Hematopoietic multipotent progenitor cell treated with erythropoietin and hydrocortisone succinate and interleukin-3 and kit ligand, for 6 days (in vitro differentiated cells): ENCODE results near the gene NREP.

ENCODE experiments used
- DNase-seq: peaks from one replicate; pipeline ENCODE4 v3.0.0-alpha.2; 2015

NREP gene, protein sequence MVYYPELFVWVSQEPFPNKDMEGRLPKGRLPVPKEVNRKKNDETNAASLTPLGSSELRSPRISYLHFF

DNA sequence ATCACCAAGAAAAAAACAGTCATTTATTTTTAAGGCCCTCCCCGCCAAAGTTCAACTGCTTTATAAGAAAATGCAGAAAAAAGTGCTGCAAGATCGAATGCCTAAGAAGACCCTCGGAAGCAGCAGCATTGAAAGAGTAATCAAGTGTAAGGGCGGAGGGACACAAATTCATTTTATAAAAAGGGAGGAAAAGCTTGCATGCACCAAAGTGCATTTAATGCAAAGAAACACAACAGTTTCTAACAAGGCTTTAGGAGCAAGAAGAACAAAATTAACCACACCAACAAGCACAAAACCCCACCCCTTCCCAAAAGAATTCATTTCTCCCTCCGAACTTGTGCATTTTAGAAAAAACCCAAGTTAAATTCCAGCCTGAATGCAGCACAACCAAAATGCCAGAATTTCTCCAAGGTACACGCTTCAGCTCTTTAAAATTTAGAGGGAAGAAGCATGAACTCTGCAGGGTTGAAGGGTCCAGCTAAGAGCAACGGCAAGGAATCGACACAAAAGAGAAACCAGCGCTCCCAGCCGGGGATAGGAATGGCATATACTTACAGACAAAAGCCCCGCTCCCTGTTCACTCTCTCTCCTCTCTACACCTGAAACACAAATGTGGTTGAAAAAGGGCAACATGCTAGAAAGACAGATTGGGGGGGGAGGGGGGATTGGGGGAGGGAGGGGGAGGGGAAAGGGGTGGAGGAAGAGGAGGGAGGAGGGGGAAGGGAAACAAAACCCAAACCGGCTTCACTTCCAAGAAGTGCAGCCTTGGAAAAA lies at the start of gene NREP:
TSS of gene NREP (minus strand) at position 614 of the 774 bp plus-strand sequence. CDS start 1,422 bp downstream, outside the sequence.
- peak; percentile 36 for DNase-seq

DNA sequence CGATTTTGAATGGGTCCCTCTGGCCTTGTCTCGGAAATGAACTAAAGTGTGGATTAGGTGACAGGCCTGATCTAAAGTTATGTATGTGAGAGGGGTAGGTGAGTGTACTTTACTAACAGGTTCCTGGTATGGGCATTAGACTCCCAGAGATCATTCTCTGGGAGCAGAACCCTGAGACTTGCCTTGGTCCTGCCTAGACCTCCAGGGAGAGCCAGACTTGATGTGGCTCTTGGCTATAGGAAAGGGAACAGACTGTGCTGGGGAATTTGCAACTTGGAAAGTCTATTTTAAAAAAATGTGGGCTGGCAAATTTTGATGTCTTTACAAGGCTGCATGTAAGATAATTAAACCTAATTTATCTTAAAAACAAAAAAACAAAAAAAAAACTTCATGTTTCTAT lies 49.8 kb upstream of the NREP start:
- no peak for DNase-seq

DNA sequence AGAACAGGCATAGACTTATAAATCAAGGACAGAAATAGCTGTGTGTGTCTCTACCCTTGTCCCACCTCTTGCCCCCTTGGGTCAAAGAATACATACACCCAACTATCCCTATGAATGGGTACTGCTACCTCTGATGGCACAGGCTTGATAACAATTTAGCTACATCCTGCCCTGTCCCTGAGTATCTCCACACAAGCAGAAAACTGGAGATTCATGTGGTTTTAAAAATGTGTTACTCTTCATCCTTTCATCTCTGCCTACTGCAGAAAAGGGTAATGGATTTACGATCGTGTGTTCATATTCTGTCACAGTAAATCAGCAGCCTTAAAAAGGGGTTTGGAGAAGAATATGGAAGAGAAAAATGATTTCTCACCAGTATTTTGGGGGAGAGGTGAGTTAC lies 49.2 kb upstream of the NREP start:
- no peak for DNase-seq

DNA sequence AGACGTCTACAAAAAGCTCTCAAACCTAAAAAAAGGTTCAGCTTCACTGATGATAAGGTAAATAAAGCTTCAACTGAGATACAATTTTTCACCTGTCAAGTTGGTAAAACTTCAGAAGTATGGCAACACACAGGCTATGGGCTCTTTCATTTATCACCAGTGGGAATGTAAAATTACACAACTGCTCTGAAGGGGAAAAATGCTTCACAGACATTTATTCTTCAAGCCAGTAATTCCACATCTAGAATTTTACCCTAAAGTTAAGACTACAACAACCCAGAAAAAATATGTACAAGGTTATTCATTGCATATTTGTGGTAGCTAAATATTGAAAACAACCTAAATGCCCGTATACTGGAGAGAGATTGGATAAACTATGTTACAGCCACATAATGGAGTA lies 48.1 kb upstream of the NREP start:
- DNase-seq = no peak

DNA sequence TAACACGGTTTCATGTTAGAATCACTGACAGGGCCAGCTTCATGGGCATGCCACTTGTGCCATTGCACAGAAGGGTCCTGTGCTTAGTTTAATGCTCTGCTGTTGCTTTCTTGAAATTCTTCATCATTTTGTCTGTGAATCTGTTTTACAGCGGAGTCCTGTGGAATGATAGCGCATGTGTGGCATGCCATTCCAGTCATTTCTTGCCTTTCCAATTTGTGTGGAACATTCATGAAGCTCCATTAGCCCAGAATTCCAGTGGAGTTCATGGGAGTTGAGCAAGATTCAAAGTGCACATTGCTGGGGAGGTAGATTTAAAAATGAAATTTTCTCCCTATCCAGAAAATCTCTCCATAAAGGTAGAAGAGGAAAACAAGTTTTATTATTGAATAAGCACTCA lies 43.4 kb upstream of the NREP start:
- DNase-seq = no peak

DNA sequence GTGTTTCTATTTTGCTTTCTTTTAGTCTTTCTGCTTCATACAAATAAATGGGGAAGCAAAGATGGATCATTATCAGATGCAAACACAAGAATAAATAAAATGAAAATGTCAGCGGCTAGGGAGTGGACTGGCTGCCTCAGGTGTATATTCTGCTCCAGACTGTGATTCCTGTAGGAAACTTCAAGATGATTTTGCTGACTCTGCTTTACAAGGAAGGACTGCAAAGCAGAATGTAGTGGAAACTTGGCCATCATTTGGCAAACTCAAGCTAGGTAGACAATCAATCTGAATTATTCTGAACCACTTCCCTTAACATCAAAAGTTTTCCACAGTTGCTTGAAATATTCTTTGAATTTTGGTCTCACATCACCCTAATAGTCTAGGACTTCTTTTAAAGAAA lies 38.1 kb upstream of the NREP start:
- DNase-seq = no peak

DNA sequence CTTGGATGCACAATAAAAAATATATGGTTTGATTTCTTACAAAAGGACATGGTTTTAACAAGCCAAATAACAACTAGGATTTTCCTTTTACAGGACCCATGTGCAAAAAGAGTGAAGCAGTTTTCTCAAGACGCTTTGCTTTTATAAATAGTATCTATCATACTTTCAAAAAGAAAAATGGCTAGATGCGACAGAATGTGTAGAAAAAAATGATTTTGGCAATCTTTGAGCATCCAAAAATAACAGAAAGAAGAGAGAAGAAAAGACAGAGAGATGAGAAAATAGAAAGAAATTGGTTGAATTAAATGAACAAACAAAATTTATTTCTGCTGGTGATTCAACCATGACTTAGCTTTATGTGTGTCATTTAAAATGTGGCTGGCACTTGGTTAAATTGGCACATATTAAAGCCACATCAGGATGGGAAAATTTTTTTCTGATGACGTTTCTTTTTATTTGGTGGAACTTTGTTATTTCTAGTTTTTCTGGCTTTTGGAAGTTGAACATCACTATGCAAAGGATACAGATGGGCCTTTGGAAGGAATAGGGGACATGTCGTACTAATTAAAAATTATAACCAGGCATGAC lies 35.6 kb upstream of the NREP start:
- no peak for DNase-seq

DNA sequence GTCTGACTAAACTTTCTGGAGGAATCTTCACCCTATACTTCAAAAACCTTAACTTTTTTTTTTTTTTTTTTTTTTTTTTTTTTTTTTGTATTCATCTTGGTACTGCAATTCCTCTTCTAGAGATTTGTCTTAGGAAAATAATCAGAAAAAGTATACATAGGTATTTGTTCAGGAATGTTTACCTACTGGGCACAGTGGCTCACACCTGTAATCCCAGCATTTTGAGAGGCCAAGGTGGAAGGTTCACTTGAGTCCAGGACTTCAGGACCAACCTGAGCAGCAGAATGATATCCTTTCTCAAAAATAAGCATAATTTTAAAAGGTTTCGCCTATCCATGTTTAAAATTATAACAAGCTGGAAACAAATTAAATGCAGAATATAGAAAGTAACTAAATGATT lies 33.3 kb upstream of the NREP start:
- no peak for DNase-seq

DNA sequence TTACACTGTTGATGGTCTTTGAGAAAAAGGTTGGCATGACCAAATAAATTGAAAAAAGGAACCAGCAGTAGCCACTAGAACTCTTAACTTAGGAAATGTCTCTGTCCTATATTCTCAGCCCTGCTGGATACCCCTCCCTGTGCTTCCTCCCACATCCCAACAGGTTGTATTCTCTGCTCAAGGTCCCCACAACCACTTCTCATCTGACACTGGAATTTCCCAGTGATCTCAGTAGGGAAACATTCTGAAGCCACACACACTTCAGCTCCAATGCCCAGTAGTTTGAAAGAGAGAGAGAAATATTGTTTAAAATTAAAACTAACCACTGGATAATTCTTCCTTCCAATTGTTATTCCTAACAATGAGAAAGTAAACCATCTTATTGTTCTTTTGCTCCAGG lies 30.0 kb upstream of the NREP start:
- no peak for DNase-seq

DNA sequence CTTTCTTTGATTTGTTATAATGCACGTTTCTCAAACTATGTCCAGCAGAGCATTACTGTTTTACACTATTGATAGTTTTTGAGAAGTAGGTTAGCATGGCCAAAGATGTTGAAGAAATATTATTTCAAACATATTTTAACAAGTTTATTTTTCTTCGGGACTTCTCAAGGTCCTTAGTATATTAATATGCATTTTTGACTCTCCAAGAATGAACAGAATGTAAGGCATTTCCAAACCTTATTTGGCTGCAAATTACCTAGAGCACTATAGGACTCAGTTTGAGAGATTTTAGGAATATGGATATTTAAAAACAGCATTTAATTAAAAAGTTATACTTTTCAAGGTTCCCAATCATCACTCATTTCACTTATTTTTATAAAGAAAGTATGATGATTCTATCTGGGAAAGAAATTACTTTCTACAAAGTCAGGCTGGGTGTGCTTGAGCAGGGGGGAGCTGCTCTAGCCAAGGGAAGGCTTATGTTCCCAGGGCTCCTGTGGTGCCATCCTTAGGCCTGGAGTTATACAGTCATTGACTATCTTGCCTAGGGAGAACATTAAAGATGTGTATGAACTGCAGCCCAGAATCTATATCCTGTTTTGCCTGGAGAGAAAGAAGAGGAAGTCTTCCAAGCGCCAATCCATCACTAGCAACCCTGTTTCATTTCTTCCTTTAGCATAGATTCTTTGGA lies 27.6 kb upstream of the NREP start:
- DNase-seq = no peak

DNA sequence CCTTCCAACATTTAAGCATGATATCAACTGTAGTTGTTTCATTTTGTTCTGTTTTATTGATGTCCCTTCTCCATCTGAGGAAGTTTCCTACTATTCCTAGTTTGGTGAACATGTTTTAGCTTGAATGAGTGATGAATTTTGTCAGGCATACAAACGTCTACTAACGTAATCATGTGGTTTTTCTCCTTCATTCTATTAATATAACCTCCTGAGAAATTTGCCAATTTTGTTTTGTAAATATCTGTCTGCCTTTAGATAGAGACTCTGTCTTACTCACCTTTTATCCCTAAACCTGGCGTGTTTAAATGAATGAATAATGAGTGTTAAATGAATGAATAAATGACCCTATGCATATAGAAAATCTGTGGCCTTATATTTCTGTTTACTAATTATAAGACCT lies 26.5 kb upstream of the NREP start:
- no peak for DNase-seq

DNA sequence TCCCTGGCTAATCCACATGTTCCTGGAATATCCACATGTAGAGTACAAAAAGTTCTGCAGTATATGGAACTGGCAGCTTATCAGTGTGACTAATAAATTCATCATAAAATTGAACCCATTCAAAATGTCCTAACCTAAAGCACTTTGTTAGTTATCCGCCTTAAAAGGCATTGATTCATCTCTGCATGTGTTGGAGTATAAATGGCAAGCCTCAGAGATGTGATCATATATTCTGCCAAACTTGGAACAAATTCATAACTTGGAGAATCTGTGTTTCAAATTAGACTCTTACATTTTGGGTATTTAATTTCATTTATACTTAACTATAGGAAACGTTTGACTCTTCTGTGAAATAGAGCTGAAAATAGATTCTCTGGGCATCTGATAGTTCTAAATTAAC lies 25.2 kb upstream of the NREP start:
- no peak for DNase-seq

DNA sequence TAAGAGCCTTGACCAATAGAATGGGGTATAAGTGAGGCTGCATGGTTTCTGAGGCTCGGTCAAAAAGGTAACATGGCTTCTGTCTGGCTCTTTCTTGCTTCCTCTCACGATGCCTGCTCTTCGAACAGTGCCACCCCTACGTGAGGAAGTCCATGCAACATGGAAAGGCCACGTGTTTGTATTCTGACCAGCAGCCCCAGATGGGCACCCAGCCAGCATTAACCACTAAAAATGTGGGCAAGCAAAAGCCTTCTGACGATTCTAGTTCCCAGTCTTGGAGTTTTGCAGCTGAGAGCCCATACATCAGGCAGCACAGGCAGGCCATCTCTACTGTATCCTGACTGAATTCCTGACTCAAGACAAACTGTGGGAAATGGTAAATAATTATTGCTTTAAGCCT lies 24.2 kb upstream of the NREP start:
- DNase-seq = peak; percentile 55

DNA sequence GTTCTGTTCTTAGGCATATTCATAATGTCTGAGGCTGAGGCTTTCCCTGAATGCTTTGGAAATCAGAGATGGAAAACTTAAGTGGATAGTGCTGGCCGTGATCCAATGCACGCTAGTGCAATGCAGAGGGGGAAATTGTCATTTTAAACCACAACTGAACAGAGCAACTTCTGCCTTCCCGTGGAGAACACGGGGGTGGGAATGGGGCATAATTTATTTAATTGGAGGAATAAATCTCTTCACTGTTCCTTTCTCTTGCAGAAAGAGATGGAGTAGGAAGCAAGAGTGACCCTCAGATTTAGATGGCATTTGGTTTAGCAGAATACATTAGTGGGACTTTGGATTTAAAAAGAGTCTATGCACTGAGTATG lies 22.9 kb upstream of the NREP start:
- no peak for DNase-seq

DNA sequence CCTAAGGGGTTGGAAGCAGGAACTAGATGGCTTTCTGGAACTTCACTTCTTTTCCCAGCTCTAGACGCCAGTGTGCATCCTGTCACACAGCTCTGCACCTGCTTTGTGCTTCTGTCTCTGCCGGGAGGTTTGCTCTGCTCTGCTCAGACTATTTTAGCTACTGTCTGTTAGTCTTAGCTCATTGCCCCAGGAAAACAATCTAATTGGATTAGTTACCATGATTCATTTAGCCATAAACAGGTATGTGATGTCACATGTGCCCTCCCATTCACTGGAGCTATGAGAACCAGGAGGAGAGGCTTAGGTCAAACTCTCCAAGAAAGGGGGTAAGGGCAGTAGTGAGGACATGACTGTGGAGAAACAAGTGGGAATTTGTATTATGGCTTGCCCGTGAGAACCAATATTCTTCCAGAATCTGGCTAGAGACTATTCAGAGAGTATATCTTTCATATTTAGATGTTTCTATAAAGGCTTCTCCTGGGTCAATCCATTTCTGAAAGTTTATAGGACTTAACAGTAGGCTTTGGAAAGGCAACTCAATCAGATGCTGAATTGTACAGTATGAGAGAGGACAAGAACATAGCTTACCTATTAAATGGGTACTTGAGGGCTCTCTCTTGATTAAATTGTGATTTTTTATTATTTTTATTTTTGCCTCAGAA lies 22.4 kb upstream of the NREP start:
- DNase-seq = no peak

DNA sequence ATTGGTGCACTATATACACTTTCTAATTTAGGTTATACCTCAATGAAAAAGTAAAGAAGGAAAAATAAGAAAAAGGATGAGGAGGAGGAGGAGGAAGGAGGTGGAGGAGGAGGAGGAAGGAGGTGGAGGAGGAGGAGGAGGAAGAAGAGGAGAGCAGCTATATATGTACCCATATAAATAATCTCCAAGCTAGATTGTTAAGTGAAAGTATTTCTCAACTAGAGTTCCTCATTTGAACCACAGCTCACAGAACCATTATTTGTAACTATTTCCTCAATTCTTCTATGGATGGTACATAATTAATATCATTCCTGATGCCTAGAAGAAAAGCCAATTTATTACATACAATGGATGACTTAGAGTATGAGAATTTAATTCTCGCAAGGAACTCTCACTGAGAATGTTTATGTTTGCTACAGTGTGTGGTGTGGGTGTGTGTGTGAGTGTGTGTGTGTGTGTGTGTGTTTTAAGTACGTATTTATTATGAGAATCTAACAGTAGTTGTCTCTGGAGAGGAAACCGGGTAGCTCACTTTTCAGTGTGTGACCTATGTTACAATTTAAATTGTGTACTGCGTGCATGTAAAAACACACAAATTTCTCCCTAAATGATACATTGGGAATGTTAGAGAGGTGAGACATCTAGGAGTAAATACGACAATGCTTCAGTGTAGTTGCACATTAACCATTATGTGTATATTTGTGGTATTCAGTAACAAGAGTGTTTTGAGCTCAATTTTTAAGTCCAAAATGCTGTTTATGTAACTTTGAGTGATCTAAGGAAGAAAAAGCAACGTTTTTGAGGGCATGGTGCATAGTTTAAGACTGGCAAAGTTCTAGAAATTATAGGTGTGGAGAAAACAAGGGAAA lies 20.2 kb upstream of the NREP start:
- peak; percentile 41 for DNase-seq

DNA sequence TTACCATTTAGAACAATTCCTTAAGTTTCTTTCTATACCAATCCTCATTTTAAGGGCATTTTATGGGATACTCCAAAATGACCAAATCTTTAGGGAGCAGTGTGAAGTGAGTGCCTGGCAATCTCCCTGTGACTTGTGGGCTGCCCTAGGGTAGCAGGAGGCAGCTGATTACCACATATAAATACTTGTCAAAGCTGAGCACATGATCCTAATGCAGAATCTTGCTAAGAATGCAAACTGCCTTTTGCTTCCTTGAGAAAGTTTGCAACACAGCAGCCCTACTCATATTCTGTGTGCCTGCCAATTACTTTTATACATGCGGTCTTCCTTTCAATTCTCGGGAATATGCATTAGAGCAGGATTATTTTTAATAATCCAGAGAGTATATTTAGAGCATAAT lies 18.2 kb upstream of the NREP start:
- peak; percentile 78 for DNase-seq

DNA sequence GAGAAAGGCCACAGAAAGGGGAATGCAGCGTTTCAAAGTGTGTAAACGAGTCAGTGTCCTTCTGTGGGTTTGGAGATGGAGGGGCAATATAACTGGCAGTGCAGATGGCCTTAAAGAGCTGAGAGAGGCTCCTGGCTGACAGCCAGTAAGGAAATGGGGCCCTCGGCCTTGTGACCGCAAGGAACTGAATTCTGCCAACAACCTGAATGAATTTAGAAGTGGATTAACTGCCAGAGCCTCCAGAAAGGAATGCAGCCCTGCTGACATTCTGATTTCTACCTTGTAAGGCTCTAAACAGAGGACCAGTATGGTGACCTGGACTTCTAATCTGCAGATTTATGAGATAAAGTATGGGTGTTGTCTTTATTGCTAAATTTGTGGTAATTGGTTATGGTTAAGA lies 17.5 kb upstream of the NREP start:
- DNase-seq = peak; percentile 91

DNA sequence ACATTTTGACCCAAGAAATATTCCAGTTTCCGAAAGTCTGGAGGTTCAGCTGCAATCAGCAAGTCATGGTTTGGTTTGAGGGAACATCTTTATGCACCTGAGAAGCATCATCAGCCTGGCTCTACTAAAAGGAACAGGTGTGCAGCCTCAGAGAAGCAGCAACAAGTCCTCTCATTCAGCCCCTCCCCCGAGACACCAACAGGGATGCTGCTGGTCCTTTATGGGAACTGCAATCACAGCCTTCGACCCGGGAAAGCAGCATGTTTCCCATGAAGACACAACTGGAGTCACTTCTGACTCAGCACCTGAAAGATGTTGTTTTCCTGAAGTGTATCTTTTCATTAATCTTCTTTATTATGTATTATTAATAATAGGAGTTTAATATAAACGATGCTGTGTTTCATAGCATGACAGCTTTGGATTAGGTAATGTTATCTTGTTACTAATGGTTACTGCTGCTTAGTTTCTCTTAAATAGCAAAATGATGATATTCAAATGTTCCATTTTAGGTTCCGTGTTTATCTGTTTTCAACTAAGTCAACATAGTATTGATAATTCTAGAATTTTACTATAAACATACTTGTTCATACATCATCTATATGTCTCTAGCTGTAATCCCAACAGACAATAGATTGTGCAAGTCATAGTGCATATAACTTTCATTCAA lies 15.6 kb upstream of the NREP start:
- no peak for DNase-seq

DNA sequence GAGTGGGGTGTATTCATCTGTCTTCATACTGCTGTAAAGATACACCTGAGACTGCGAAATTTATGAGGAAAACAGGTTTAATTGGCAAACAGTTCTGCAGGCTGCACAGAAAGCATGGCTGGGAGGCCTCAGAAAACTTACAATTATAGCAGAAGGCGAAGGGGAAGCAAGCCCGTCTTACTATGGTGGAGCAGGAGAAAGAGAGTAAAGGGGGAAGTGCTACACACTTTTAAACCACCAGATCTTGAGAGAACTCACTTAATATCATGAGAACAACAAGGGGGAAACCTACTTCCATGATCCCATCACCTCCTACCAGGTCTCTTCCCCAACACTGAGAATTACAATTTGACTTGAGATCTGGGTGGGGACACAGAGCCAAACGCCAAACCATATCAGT lies 12.5 kb upstream of the NREP start:
- DNase-seq = no peak

DNA sequence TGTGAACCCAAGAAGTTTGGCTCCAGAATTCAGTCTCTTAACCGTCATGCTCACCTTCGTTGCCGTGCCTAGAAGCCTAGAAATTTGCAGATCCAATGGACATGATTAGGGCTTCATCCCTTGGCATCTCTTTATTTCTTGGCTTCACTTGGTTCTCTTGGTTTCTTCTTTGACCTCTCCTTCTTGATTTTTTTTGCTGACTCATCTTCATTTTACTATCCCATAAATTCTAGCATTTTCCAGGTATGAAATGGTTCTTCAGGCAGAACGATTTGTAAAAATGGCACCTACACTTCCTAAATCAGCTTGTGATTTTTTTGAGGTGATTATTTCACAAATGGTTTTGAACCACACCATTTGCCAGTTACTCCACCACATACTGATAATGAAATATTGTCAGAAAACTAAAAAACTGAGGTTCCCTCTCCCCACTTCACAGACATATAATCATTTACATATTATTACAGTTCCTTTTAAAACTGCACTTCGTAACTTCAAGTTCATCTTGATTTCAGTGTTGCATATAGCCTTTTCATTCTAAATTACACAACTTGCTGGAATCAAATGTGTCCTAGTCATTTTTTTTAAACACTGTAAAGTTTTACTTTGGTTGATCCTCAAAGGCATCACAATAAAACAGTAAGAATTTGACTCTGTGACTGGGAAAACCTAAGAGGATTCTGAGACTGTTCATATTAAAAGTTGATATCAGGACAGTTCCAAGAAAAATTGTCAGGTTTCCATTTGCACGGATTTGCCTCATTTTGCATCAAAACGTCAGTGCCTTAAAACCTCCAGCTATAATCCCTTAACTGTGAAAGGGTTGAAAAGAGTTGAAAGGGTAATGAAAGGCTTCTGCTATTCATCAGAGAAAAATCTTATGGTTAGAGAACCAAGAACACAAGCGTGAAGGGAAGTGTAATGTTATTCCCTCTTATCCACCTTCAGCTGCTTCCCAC lies 8.9 kb upstream of the NREP start:
- peak; percentile 35 for DNase-seq
